ENCODE results near the gene TUBB3.
A peak's percentile ranks its signal among the peaks of the same experiment; 100 is the strongest.
"Not testable (repeated sequence)": the region's sequence is repeated elsewhere in the genome, so short reads cannot be mapped to it uniquely, and the experiment has no call there.

Gene TUBB3

DNA sequence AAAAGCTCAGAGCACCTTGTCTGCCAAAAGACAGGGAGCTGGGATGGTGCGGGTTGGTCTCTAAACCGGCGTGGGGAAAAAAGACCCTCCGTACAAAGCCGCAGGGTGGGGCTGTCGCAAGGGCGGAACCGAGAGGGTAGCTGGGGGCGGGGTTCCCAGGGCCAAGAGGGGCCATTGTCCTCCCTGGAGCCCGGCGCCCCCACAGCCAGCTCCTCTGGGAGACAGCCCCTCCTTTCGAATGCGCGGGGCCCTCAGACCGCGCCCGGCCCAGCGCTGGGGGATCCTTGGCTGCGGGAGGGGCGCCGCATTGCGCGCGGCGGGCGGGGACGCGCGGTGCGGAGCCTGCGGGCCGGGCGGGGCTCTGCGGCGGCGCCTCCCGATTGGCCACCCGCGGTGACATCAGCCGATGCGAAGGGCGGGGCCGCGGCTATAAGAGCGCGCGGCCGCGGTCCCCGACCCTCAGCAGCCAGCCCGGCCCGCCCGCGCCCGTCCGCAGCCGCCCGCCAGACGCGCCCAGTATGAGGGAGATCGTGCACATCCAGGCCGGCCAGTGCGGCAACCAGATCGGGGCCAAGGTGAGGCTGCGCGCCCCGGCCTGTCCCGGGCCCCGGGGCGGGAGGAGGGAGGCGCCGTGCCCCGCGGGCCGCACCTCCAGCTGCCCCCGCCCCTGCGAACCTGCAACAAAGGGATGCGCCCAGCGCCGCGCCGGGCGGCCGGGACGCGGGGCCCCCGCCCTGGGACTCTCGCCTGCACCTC, at the start of gene TUBB3:
Gene TUBB3, plus strand, starts transcription at position 459 of the 756 bp plus-strand sequence. Its CDS starts 60 bp downstream, at position 519.
- intact Hi-C loops (cut with DNase I; ENCODE audit: low total_unique reads): no loop called here
- H3K9me3 ChIP-seq: no peaks in the 10 kb centered on the region
- peaks cover 0 to 57% (median 52%) of the 10 kb centered on the region in 4 donors for H3K4me1 ChIP-seq
- no peak for TF ChIP-seq CTCF (IDR thresholded peaks at IDR 0.05)
- H3K36me3 ChIP-seq: no peaks in the 10 kb centered on the region
- peak within 1 kb of the TSS; percentile 49 to 56 for H3K4me3 ChIP-seq
- H3K27me3 ChIP-seq: peaks cover 0 to 92% of the 10 kb centered on the region in 2 donors
- DNase-seq: peak in 1 of 2 donors; percentile 68
- H3K27ac ChIP-seq: peak within 1 kb of the TSS; percentile 45 to 65

DNA sequence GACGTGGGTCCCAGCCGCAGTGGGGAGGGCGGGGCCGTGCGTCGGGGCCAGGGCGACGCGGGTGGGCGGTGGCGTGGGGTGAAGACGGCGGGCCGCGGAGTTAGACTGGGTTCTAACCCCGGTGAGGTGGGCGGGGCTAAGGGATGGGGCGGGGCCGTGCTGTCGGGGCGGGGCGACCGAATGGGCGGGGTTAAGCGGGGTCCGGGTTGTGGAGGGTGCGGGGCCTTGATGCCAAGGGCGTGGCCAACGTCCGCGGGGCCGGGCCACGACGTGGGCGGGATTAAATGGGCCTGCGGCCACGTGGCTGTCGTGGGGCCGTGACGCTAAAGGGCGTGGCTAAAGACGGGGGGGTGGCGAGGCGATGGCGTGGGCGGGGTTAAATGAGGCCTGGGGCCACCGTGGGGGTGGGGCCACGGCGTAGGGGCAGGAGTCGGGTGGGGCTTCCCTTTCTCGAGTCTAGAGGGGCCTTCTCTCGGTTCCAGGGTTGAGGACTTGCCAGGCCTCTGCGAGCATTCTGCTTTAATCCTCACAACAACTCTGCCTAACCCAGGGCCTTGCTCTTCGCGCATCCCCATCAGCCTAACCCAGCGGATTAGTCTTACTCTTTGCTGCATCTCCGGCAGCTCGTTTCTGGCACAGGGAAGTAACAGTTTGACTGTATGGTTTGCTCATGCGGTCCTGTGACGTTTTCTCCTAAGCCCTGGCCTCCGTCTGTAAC, 49.0 kb upstream of the TUBB3 start:
- H3K36me3 ChIP-seq: peaks cover 7 to 24% (median 8%) of the 10 kb centered on the region in 3 donors
- peak overlapping the region; percentile 91 to 99 for H3K4me3 ChIP-seq
- intact Hi-C loops (cut with DNase I; ENCODE audit: low total_unique reads): loop anchor here (2.0 kb wide), 1 partner anchor 173 kb away; the partner anchor contains the start of gene SPATA2L
- peak; percentile 93 to 97 for DNase-seq
- H3K9me3 ChIP-seq: no peaks in the 10 kb centered on the region
- peaks cover 0 to 21% (median 19%) of the 10 kb centered on the region in 4 donors for H3K4me1 ChIP-seq
- no peak for TF ChIP-seq CTCF (IDR thresholded peaks at IDR 0.05)
- H3K27ac ChIP-seq: peak overlapping the region; percentile 99 to 100
- H3K27me3 ChIP-seq: no peaks in the 10 kb centered on the region

DNA sequence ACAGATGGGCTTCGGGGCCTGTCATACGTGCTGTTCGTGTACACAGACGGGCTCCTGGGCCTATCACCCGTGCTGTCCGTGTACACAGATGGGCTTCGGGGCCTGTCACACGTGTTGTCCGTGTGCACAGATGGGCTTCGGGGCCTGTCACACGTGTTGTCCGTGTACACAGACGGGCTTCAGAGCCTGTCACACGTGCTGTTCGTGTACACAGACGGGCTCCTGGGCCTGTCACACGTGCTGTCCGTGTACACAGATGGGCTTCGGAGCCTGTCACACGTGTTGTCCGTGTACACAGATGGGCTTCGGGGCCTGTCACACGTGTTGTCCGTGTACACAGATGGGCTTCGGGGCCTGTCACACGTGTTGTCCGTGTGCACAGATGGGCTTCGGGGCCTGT, 44.0 kb upstream of the TUBB3 start:
- peaks cover 0 to 12% (median 11%) of the 10 kb centered on the region in 4 donors for H3K4me1 ChIP-seq
- H3K27ac ChIP-seq; DNase-seq; intact Hi-C loops (cut with DNase I; ENCODE audit: low total_unique reads); H3K9me3 ChIP-seq; H3K4me3 ChIP-seq; H3K27me3 ChIP-seq: not testable (repeated sequence)
- peaks cover 28 to 66% (median 48%) of the 10 kb centered on the region in 3 donors for H3K36me3 ChIP-seq

DNA sequence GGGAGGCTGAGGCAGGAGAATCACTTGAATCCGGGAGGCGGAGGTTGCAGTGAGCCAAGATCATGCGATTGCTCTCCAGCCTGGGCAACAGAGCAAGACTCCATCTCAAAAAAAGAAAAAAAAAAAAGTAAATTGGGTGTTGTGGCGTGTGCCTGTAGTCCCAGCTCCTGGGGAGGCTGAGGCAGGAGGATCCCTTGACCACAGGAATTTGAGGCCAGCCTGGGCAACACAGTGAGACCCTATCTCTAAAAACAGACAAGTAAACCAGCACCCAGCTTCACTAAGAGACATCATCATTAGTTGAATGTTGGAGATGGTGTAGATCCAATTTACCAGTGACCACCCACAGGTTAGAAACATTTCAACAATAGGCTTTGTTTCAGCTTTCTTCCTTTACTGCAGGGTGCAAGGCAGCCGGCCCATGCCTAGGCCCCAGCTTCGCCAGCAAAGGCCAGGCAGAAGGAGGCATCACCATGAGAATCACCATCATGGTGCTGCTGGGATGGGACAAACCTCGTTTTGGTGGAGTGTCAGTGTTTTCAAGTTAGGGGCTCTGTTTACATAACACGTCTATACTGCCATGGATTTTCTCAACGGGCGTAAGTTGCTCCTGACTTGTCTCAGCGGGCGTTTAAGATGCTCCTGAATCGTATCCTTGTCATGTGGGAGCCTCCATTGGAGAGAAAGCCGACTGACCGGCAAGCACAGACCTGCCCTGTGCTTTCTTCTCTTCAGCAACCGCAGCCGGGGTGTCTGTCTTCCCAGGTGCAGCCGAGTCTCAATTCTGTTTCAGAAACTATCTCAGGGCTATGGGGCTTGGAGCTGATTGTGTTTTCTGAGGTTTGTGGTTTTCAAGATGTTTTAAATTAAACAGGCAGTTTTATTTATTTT, 42.4 kb upstream of the TUBB3 start:
- peaks cover 30 to 75% (median 64%) of the 10 kb centered on the region in 3 donors for H3K36me3 ChIP-seq
- no peak overlapping the region for H3K4me3 ChIP-seq
- DNase-seq: no peak
- intact Hi-C loops (cut with DNase I; ENCODE audit: low total_unique reads): no loop called here
- no peaks in the 10 kb centered on the region for H3K27me3 ChIP-seq
- peaks cover 0 to 4% (median 2%) of the 10 kb centered on the region in 4 donors for H3K4me1 ChIP-seq
- H3K27ac ChIP-seq: no peak overlapping the region
- no peaks in the 10 kb centered on the region for H3K9me3 ChIP-seq
- TF ChIP-seq CTCF (IDR thresholded peaks at IDR 0.05): no peak

GRCh38 chr16:89881368-89881730, 41.8 kb upstream of the TUBB3 start:
- peaks cover 36 to 81% (median 70%) of the 10 kb centered on the region in 3 donors for H3K36me3 ChIP-seq
- H3K4me3 ChIP-seq: no peak overlapping the region
- TF ChIP-seq CTCF (IDR thresholded peaks at IDR 0.05): no peak
- intact Hi-C loops (cut with DNase I; ENCODE audit: low total_unique reads): no loop called here
- H3K27ac ChIP-seq: no peak overlapping the region
- no peak for DNase-seq
- H3K9me3 ChIP-seq: no peaks in the 10 kb centered on the region
- H3K4me1 ChIP-seq: no peaks in the 10 kb centered on the region
- H3K27me3 ChIP-seq: no peaks in the 10 kb centered on the region

Data from tibial artery (tissue), 4 donors.